SK-N-SH (cell line): ENCODE data around the gene CARS2. TPM values are rescaled to one million over a fixed set of nuclear protein-coding genes. Genes with fewer than 3 reads are reported as not detected.
"Not testable (repeated sequence)": the region's sequence is repeated elsewhere in the genome, so short reads cannot be mapped to it uniquely, and the experiment has no call there.

ENCODE experiments used
- CTCF ChIA-PET: fragments of 300-600, 350-600 bp; formaldehyde crosslinking; extraction: SDS; loops from one replicate; lab custom pipeline; 2021; lab: Yijun Ruan, JAX
- POLR2A ChIA-PET: fragments of 350-600 bp; sonication (Branson Sonifier 250); formaldehyde crosslinking; extraction: SDS; loops from one replicate; lab custom pipeline; 2020; ENCODE audit warnings: antibody characterized with exemption, inconsistent platforms; lab: Yijun Ruan, JAX
- DNase-seq: peaks from one replicate; pipeline ENCODE4 v3.0.0; 2012
- H2AFZ ChIP-seq: fragments of 200-600 bp; sonication (generic); 2 replicates; pipeline ENCODE4 v1.8.1; 2016; ENCODE audit warnings: antibody characterized with exemption, mild to moderate bottlenecking, low read depth
- H3F3A ChIP-seq: fragments of 200-600 bp; sonication (generic); replicated peaks from 2 replicates; pipeline ENCODE3; 2016; ENCODE audit warnings: antibody characterized with exemption, mild to moderate bottlenecking; ENCODE audit not compliant: insufficient read depth
- H3K27ac ChIP-seq, 2 experiments: fragments of 200-500 bp in 1 of 2; fragments of 200-600 bp in 1 of 2; sonication (Bioruptor generic) in 1 of 2; sonication (generic), shearing (Covaris generic) in 1 of 2; 2 replicates each; pipeline versions ENCODE4 v1.5.1 to v1.6.1; 2014 to 2016; ENCODE audit warnings: low read depth in 2 of 2, inconsistent platforms in 1 of 2, low read length in 1 of 2, mild to moderate bottlenecking in 1 of 2, mixed read lengths in 1 of 2
- H3K27me3 ChIP-seq: fragments of 200-600 bp; sonication (generic), shearing (Covaris generic); 2 replicates; pipeline ENCODE4 v1.6.1; 2016; ENCODE audit warnings: mixed run types; ENCODE audit not compliant: insufficient read depth
- H3K36me3 ChIP-seq, 2 experiments: fragments of 200-500 bp in 1 of 2; fragments of 200-600 bp in 1 of 2; sonication (Bioruptor generic) in 1 of 2; sonication (generic) in 1 of 2; replicated peaks in 1 of 2; 2 replicates each; pipeline versions ENCODE3 to v1.5.1; 2014 to 2016; ENCODE audit warnings: low read length in 1 of 2, mild to moderate bottlenecking in 1 of 2; ENCODE audit not compliant: insufficient read depth in 2 of 2, control insufficient read depth in 1 of 2
- H3K4me1 ChIP-seq, 2 experiments: fragments of 200-500 bp in 1 of 2; fragments of 200-600 bp in 1 of 2; sonication (Bioruptor generic) in 1 of 2; sonication (generic), shearing (Covaris generic) in 1 of 2; 2 replicates each; pipeline versions ENCODE4 v1.5.1 to v1.6.1; 2014 to 2016; ENCODE audit warnings: low read depth in 1 of 2, low read length in 1 of 2, mixed run types in 1 of 2; ENCODE audit not compliant: insufficient read depth in 2 of 2, control insufficient read depth in 1 of 2
- H3K4me2 ChIP-seq: fragments of 200-600 bp; sonication (generic), shearing (Covaris generic); 2 replicates; pipeline ENCODE4 v1.6.1; 2017; ENCODE audit warnings: mixed run types
- H3K4me3 ChIP-seq, 2 experiments: fragments of 200-500 bp in 1 of 2; fragments of 200-600 bp in 1 of 2; sonication (Bioruptor generic) in 1 of 2; sonication (generic), shearing (Covaris generic) in 1 of 2; 2 replicates each; pipeline versions ENCODE4 v1.5.1 to v1.8.1; 2014 to 2016; ENCODE audit warnings: low read depth in 2 of 2, inconsistent platforms in 1 of 2, low read length in 1 of 2, mild to moderate bottlenecking in 1 of 2, mixed read lengths in 1 of 2, moderate library complexity in 1 of 2
- H3K79me2 ChIP-seq: fragments of 200-600 bp; sonication (generic); 2 replicates; pipeline ENCODE4 v1.8.1; 2017; ENCODE audit warnings: mild to moderate bottlenecking; ENCODE audit not compliant: insufficient read depth
- H3K9ac ChIP-seq: fragments of 200-600 bp; sonication (generic); 2 replicates; pipeline ENCODE4 v1.6.1; 2017; ENCODE audit warnings: mixed run types
- H3K9me2 ChIP-seq: fragments of 200-600 bp; sonication (generic); 2 replicates; pipeline ENCODE4 v1.6.1; 2017; ENCODE audit warnings: mixed run types
- H3K9me3 ChIP-seq: fragments of 200-600 bp; sonication (generic); 2 replicates; pipeline ENCODE4 v1.6.1; 2017; ENCODE audit warnings: mixed run types, mild to moderate bottlenecking, moderate library complexity
- H4K20me1 ChIP-seq: fragments of 200-600 bp; sonication (generic); 2 replicates; pipeline ENCODE4 v1.6.1; 2017; ENCODE audit warnings: mild to moderate bottlenecking, mixed run types; ENCODE audit not compliant: insufficient read depth
- CHD2 ChIP-seq: fragments of 150-350 bp; IDR thresholded peaks from 2 replicates; pipeline ENCODE4 v1.6.1; 2018; ENCODE audit warnings: low read length; ENCODE audit not compliant: partially characterized antibody
- ELF1 ChIP-seq: IDR thresholded peaks from 2 replicates; pipeline ENCODE4 v1.4.0; 2012
- FOSL2 ChIP-seq: IDR thresholded peaks from 2 replicates; pipeline ENCODE4 v1.4.0; 2012; ENCODE audit warnings: low read depth, mild to moderate bottlenecking, moderate library complexity, borderline replicate concordance
- GATA2 ChIP-seq: sonication (generic); formaldehyde crosslinking; IDR thresholded peaks from 2 replicates; pipeline ENCODE4 v1.5.0; 2020; ENCODE audit warnings: mild to moderate bottlenecking, missing genetic modification reagents
- IRF3 ChIP-seq: fragments of 150-350 bp; IDR thresholded peaks from 2 replicates; pipeline ENCODE4 v1.6.1; 2016; ENCODE audit warnings: mild to moderate bottlenecking, low read depth, low read length
- MEF2A ChIP-seq: IDR thresholded peaks from 2 replicates; pipeline ENCODE4 v1.4.0; 2012; ENCODE audit warnings: low read depth, borderline replicate concordance
- POLR2AphosphoS5 ChIP-seq: IDR thresholded peaks from 2 replicates; pipeline ENCODE4 v1.6.1; 2012; ENCODE audit warnings: low read depth, low read length
- RAD21 ChIP-seq: IDR thresholded peaks from 2 replicates; pipeline ENCODE4 v1.6.1; 2012; ENCODE audit warnings: mild to moderate bottlenecking, low read length
- TCF12 ChIP-seq: IDR thresholded peaks from 2 replicates; pipeline ENCODE4 v1.4.0; 2012
- YY1 ChIP-seq: IDR thresholded peaks from 2 replicates; pipeline ENCODE4 v1.4.0; 2012; ENCODE audit warnings: low read depth, mild to moderate bottlenecking
- WGBS: methylation state at CpG from one replicate; pipeline ENCODE4 v1.1.6; 2017; ENCODE audit warnings: low lambda C conversion rate; 5-methylcytosine and 5-hydroxymethylcytosine counted together
- polyA plus RNA-seq, 3 experiments: library from polyadenylated mRNA; depleted of rRNA; stranded (reverse); fragments of >200 nt; gene quantifications; 2 replicates each; pipeline ENCODE4 v1.2.3, GENCODE V29; 2012
- TF ChIP-seq, protein P1 (sequence below): IDR thresholded peaks from 2 replicates; pipeline ENCODE4 v1.6.1; 2012; ENCODE audit warnings: mild to moderate bottlenecking, low read depth, low read length, moderate library complexity

The CARS2 gene
- polyA plus RNA-seq, 1 of the 3 experiments (the other 2 are of a cell fraction) = 78.6 TPM

GRCh38 chr13:110698689-110699088, 7.2 kb downstream of the CARS2 start (continued):
- TF ChIP-seq, protein P1, sequence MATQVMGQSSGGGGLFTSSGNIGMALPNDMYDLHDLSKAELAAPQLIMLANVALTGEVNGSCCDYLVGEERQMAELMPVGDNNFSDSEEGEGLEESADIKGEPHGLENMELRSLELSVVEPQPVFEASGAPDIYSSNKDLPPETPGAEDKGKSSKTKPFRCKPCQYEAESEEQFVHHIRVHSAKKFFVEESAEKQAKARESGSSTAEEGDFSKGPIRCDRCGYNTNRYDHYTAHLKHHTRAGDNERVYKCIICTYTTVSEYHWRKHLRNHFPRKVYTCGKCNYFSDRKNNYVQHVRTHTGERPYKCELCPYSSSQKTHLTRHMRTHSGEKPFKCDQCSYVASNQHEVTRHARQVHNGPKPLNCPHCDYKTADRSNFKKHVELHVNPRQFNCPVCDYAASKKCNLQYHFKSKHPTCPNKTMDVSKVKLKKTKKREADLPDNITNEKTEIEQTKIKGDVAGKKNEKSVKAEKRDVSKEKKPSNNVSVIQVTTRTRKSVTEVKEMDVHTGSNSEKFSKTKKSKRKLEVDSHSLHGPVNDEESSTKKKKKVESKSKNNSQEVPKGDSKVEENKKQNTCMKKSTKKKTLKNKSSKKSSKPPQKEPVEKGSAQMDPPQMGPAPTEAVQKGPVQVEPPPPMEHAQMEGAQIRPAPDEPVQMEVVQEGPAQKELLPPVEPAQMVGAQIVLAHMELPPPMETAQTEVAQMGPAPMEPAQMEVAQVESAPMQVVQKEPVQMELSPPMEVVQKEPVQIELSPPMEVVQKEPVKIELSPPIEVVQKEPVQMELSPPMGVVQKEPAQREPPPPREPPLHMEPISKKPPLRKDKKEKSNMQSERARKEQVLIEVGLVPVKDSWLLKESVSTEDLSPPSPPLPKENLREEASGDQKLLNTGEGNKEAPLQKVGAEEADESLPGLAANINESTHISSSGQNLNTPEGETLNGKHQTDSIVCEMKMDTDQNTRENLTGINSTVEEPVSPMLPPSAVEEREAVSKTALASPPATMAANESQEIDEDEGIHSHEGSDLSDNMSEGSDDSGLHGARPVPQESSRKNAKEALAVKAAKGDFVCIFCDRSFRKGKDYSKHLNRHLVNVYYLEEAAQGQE = no peak
- no peak for TF ChIP-seq GATA2 (CRISPR knock-in tag)
- no peak for TF ChIP-seq RAD21

DNA sequence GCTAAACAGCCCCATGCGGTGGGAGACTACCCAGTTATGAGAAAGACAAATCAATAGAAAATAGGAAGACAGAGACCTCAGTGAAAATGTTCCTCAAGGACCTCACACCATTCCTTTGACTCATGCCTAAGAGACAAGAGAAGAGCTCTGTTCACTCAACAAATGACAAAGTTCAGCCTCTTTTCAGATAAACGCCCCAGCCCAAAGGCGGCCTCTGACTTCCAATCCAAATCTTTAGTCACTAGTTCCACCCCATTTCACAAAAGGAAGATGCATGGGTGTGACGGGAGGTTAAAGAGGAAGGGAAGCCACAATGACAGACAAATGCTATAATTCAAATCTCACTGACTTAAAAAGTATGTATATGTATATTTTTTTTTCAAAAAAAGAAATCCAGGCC, 8.1 kb downstream of the CARS2 start:
- Histone ChIP-seq H3K4me2 (no peak overlapping the region), H3K9me2 (no peaks in the 10 kb centered on the region), H3K79me2 (peaks cover 40% of the 10 kb centered on the region), H3F3A (no peaks in the 10 kb centered on the region), H3K27ac (no peak overlapping the region), H3K9me3 (no peaks in the 10 kb centered on the region), H3K4me1 (peaks cover 0 to 4% of the 10 kb centered on the region in 2 experiments; a peak in 1 of 4 replicates), H3K36me3 (peaks cover 40 to 42% of the 10 kb centered on the region in 2 experiments), H3K4me3 (no peak overlapping the region), H4K20me1 (no peaks in the 10 kb centered on the region), H2AFZ (no peak overlapping the region), H3K9ac (no peak overlapping the region), H3K27me3 (no peaks in the 10 kb centered on the region)
- ChIA-PET POLR2A (no interaction called here), CTCF (no interaction called here)
- TF ChIP-seq YY1 = no peak
- no peak for TF ChIP-seq POLR2AphosphoS5
- TF ChIP-seq IRF3 = no peak
- WGBS = 94% methylated on average over 4 of the region's 4 CpGs
- DNase-seq = no peak

DNA sequence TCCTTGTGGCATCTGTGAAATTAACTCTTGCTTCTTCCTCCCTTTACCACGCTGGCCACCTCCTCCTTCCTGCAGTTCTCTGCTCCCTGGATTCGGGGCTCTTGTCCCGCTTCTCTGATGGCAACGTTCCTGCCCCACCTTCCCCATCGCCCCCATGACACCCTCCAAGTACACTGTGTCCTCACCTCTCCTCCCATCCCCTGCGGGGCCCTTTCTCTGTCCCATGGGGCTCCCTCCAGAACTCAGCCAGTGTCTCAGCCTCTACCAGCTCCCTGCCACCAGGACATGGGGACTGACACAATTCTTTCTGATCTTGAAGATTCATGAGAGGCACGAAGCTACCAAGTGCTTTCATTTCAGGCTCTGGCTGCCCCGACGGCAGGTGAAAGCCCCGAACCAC, 9.1 kb downstream of the CARS2 start:
- Histone ChIP-seq H3K9me2 (no peaks in the 10 kb centered on the region), H3K4me3 (no peak overlapping the region), H4K20me1 (no peaks in the 10 kb centered on the region), H3K36me3 (peaks cover 38 to 39% of the 10 kb centered on the region in 2 experiments), H2AFZ (no peak overlapping the region)
- 97% methylated on average over 10 of the region's 10 CpGs for whole genome bisulfite sequencing
- CTCF ChIA-PET = no interaction called here
- no peak for TF ChIP-seq ELF1
- TF ChIP-seq FOSL2 = no peak
- no peak for TF ChIP-seq TCF12
- TF ChIP-seq MEF2A = no peak
- no peak for TF ChIP-seq CHD2
- no peak for TF ChIP-seq IRF3
- TF ChIP-seq, all 33 proteins: peak for 0
- DNase-seq = no peak
- H3K9me3 ChIP-seq = no peaks in the 10 kb centered on the region
- POLR2A ChIA-PET = no interaction called here
- no peak overlapping the region for H3K4me2 ChIP-seq
- no peaks in the 10 kb centered on the region for H3F3A ChIP-seq
- H3K79me2 ChIP-seq = peaks cover 30% of the 10 kb centered on the region
- no peaks in the 10 kb centered on the region for H3K4me1 ChIP-seq
- H3K27me3 ChIP-seq = no peaks in the 10 kb centered on the region
- no peak overlapping the region for H3K9ac ChIP-seq
- H3K27ac ChIP-seq = no peak overlapping the region

- peaks cover 33 to 37% of the 10 kb centered on the region in 2 experiments for H3K36me3 ChIP-seq
- H3F3A ChIP-seq, H3K27ac ChIP-seq, H3K4me1 ChIP-seq, POLR2A ChIA-PET, H3K4me3 ChIP-seq, H3K9me2 ChIP-seq, H3K4me2 ChIP-seq, H3K9me3 ChIP-seq, H2AFZ ChIP-seq, DNase-seq, CTCF ChIA-PET, H4K20me1 ChIP-seq, H3K9ac ChIP-seq, H3K27me3 ChIP-seq: not testable (repeated sequence)
- WGBS = 95% methylated on average over 7 of the region's 7 CpGs
- H3K79me2 ChIP-seq = peaks cover 22% of the 10 kb centered on the region; the same call in 1 of the 2 replicates
Observed at GRCh38 chr13:110695774-110696173, 10.1 kb downstream of the CARS2 start.
